WI38 (cell line): ENCODE measurements around the gene OR4S2.

Experiments
- H3K4me3 ChIP-seq: 2 replicates; pipeline ENCODE4 v1.5.1; 2011; ENCODE audit warnings: low read depth, mild to moderate bottlenecking, control low read depth, low read length
- TF ChIP-seq, protein P1 (sequence below): IDR thresholded peaks from 2 replicates; pipeline ENCODE4 v1.5.1; 2012; ENCODE audit warnings: low read depth, mild to moderate bottlenecking, control low read depth, low read length

Gene OR4S2

DNA sequence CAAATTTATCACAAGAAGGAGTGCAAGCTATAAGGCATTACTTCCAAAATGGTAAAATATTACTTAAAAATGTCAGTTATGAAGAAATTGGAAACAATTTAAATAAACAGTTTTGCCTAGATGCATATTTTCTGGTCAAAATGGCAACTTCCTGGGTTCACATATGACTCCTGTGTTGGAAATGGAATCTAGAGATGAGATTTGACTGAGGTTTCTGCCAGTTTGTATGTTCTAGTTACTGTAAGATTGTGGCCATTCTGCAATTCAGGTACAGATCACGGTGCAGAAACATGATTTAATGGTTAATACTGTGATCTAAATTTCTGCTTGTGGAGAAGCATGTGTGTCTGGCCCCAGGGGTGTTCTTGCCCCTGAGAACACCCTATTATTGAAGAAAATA, 10.5 kb downstream of the OR4S2 start:
- H3K4me3 ChIP-seq = no peak overlapping the region
- TF ChIP-seq, protein P1, sequence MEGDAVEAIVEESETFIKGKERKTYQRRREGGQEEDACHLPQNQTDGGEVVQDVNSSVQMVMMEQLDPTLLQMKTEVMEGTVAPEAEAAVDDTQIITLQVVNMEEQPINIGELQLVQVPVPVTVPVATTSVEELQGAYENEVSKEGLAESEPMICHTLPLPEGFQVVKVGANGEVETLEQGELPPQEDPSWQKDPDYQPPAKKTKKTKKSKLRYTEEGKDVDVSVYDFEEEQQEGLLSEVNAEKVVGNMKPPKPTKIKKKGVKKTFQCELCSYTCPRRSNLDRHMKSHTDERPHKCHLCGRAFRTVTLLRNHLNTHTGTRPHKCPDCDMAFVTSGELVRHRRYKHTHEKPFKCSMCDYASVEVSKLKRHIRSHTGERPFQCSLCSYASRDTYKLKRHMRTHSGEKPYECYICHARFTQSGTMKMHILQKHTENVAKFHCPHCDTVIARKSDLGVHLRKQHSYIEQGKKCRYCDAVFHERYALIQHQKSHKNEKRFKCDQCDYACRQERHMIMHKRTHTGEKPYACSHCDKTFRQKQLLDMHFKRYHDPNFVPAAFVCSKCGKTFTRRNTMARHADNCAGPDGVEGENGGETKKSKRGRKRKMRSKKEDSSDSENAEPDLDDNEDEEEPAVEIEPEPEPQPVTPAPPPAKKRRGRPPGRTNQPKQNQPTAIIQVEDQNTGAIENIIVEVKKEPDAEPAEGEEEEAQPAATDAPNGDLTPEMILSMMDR = no peak

DNA sequence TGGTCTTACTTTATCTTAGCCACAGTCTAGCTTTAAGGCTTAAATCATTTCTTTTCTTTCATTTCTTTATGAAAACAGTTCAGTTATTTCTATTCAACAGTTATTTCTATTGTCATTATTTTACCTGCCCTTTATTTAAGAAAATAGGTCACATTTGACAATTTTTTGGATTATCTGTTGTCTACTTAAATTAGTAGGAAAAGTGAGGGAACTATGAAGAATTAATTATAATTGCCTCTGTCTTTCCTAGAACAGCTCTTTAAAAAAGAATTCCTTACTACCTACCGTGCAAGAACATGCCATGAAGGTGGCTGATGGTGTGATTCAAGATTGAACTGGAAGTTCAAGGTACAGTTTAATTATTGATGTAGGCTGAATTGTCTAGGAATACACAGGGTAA, 13.8 kb downstream of the OR4S2 start, which contains the start of gene OR4C6:
Gene OR4C6 (plus strand): TSS at position 301 of the 400 bp plus-strand sequence. CDS start 2,966 bp downstream, outside the sequence.
- TF ChIP-seq, protein P1 = no peak
- no peak within 1 kb of the TSS for H3K4me3 ChIP-seq

DNA sequence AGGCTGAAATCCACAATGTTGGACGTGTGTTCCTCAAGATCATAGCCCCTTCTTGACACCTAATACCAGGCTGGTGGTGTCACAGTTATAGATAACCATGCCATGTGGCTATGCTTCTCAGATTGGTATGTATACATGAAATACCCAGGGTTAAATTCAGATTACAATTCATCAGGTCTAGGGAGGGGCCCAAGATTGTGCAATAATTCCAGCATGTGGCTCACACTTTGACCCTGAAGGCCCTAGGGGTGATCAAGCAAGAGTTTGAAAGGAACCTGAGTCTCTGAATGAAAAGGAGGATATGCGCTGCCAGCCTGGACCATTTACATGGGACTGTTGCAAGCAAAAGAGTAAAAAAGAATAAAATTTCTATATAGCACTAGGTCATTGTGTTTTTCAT, 21.2 kb downstream of the OR4S2 start:
- TF ChIP-seq, protein P1 = no peak
- no peak overlapping the region for H3K4me3 ChIP-seq

DNA sequence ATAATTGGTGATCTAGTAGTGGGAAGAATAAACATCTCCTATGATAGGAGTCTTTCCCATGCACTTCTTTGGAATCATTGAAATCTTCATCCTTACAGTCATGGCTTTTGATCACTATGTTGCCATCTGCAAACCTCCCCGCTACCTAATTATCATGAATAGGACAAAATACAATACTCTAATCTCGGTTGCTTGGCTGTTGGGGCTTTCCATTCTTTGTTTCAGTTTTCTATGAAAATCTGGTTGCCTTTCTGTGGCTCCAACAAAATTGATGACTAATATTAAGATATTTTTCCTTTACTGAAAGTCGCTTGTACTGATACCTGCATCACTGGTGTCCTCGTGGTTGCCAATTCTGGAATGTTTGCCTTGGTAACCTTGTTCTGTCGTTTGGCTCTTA, 25.7 kb downstream of the OR4S2 start:
- TF ChIP-seq, protein P1 = no peak

DNA sequence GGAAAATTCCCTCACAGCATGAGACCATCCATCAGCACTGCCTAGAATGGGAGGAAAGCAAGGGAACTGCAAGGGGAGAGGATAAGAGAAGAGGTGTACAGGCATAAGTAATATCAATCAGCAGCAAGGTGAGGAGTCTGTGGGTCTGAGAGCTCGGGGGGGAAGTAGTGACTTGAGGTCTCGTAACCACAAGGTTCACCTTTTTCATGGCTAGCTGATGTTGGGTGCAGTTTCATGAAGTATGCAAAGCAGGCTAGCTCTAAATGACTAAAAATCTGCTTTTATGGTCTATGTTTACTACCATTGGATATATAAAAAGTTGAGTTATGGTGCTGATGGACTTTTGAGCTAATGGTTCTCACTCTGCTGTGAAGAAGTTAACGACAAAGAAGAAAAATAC, 49.7 kb downstream of the OR4S2 start:
- H3K4me3 ChIP-seq = no peak overlapping the region
- TF ChIP-seq, protein P1 = no peak

More for the DNA sequence above, 25.7 kb downstream of the OR4S2 start:
- H3K4me3 ChIP-seq = no peak overlapping the region

DNA sequence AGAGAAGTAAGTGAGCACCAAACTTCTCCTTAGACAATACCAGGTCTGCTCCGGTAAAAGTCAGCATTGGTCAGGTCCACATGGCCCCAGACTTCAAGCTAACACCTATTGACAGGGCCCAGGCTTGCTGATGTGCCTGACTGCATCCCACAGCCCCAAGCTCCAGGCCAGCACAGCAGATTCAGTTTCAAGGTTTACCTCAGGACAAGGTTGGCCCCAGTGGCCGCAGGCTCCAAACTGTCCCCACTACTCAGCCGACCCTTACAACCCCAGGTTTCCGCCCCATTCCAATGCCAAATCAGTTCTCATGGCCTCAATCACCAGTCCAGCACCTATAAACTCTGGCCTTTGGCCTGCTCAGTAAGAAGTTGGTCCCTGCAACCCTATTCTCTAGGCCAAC, 53.3 kb downstream of the OR4S2 start:
- TF ChIP-seq, protein P1 = no peak
- H3K4me3 ChIP-seq = no peak overlapping the region
